Osteoblast (primary cell): ENCODE results near the gene ABHD4. TPM values are rescaled to one million over a fixed set of nuclear protein-coding genes. Genes with fewer than 3 reads are reported as not detected.
"Not testable (repeated sequence)": the region's sequence is repeated elsewhere in the genome, so short reads cannot be mapped to it uniquely, and the experiment has no call there.

Experiments used
- DNase-seq: peaks from one replicate; pipeline ENCODE4 v3.0.0; 2011; ENCODE audit warnings: low spot score, mixed read lengths; ENCODE audit not compliant: insufficient read length; ENCODE audit errors: missing footprints
- H2AFZ ChIP-seq: 2 replicates; pipeline ENCODE4 v1.6.0; 2011; ENCODE audit warnings: mild to moderate bottlenecking, low read length
- H3K27ac ChIP-seq: 2 replicates; pipeline ENCODE4 v1.5.1; 2011; ENCODE audit warnings: mild to moderate bottlenecking, low read depth, low read length, moderate library complexity
- H3K27me3 ChIP-seq: 2 replicates; pipeline ENCODE4 v1.6.0; 2012; ENCODE audit warnings: mild to moderate bottlenecking, control low read depth, inconsistent platforms, low read length, moderate library complexity; ENCODE audit not compliant: insufficient read depth
- H3K36me3 ChIP-seq: 2 replicates; pipeline ENCODE4 v1.5.1; 2011; ENCODE audit warnings: mild to moderate bottlenecking, low read length, control low read depth, moderate library complexity; ENCODE audit not compliant: insufficient read depth
- H3K4me1 ChIP-seq: 2 replicates; pipeline ENCODE4 v1.5.1; 2011; ENCODE audit warnings: mild to moderate bottlenecking, low read length, control low read depth, moderate library complexity; ENCODE audit not compliant: insufficient read depth
- H3K4me2 ChIP-seq: 2 replicates; pipeline ENCODE4 v1.6.0; 2011; ENCODE audit warnings: mild to moderate bottlenecking, low read length; ENCODE audit not compliant: insufficient read depth
- H3K4me3 ChIP-seq: fragments of 200-600 bp; sonication (generic); 3 replicates; pipeline ENCODE4 v1.5.1; 2012; ENCODE audit warnings: mild to moderate bottlenecking, low read length, inconsistent platforms; ENCODE audit not compliant: insufficient read depth
- H3K79me2 ChIP-seq: 2 replicates; pipeline ENCODE4 v1.6.0; 2012; ENCODE audit warnings: mild to moderate bottlenecking, low read length, control low read depth, inconsistent platforms; ENCODE audit not compliant: insufficient read depth
- H3K9me3 ChIP-seq: 2 replicates; pipeline ENCODE4 v1.5.1; 2011; ENCODE audit warnings: low read depth, low read length, control low read depth
- H4K20me1 ChIP-seq: 2 replicates; pipeline ENCODE4 v1.6.0; 2012; ENCODE audit warnings: mild to moderate bottlenecking, low read length, control low read depth; ENCODE audit not compliant: insufficient read depth
- total RNA-seq: library from RNA; depleted of rRNA; stranded (reverse); fragments of >200 nt; gene quantifications from 2 replicates; pipeline ENCODE4 v1.2.3, GENCODE V29; 2012
- TF ChIP-seq, protein P1 (sequence below): IDR thresholded peaks from 2 replicates; pipeline ENCODE4 v1.5.1; 2011; ENCODE audit warnings: mild to moderate bottlenecking, low read depth, low read length, moderate library complexity; ENCODE audit errors: extremely low read depth

Gene ABHD4
- total RNA-seq, 1 donor: 52.1 TPM

GRCh38 chr14:22551605-22551997 is 46.5 kb upstream of the ABHD4 start:
- no peak overlapping the region for H3K27ac ChIP-seq
- TF ChIP-seq, protein P1, sequence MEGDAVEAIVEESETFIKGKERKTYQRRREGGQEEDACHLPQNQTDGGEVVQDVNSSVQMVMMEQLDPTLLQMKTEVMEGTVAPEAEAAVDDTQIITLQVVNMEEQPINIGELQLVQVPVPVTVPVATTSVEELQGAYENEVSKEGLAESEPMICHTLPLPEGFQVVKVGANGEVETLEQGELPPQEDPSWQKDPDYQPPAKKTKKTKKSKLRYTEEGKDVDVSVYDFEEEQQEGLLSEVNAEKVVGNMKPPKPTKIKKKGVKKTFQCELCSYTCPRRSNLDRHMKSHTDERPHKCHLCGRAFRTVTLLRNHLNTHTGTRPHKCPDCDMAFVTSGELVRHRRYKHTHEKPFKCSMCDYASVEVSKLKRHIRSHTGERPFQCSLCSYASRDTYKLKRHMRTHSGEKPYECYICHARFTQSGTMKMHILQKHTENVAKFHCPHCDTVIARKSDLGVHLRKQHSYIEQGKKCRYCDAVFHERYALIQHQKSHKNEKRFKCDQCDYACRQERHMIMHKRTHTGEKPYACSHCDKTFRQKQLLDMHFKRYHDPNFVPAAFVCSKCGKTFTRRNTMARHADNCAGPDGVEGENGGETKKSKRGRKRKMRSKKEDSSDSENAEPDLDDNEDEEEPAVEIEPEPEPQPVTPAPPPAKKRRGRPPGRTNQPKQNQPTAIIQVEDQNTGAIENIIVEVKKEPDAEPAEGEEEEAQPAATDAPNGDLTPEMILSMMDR: no peak
- no peak overlapping the region for H2AFZ ChIP-seq

DNA sequence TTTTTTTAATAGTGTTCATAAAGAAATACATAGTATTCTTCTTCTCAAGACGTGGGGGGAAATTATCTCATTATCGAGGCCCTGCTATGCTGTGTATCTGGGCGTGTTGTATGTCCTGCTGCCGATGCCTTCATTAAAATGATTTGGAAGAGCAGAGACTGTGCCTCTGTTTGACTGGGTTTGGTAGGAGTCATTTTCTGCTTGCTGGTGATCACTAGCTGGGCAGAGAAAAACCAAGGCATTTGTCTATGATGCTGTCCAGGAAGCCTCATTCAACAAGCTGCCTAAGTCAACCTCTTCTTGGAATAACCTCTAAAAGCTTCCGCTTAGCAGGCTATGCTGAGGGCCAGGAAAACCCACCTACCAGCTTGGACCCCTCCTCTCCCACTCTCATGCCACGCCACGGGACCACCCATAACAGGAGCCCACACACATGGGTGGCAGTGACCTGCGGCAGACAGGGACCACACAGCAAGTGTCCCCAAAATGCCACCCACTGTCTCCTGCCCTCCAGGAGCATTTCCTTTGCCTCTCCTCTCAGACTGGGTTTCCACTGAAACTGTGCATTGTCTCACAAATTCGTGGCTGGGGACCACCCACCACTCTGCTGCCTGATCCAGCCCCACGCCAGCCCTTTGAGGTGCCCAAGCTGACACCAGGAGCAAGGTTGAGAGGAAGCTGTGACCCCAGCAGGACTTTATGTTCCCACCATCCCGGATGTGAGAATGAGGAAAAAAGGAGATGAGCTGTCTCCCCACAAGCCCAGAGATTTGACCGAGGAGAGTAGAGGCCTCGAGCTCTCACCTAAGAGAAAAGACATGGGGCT is 45.9 kb upstream of the ABHD4 start:
- Histone ChIP-seq H3K27me3 (no peaks in the 10 kb centered on the region), H2AFZ (no peak overlapping the region), H3K36me3 (no peaks in the 10 kb centered on the region), H3K4me1 (peaks cover 23% of the 10 kb centered on the region), H4K20me1 (no peaks in the 10 kb centered on the region), H3K27ac (no peak overlapping the region), H3K79me2 (no peaks in the 10 kb centered on the region), H3K4me3 (no peak overlapping the region), H3K9me3 (no peaks in the 10 kb centered on the region), H3K4me2 (no peak overlapping the region)
- peak; percentile 21 for DNase-seq
- TF ChIP-seq, protein P1: no peak

More at GRCh38 chr14:22551605-22551997, 46.5 kb upstream of the ABHD4 start:
- Histone ChIP-seq H3K36me3 (no peaks in the 10 kb centered on the region), H3K4me3 (no peak overlapping the region), H3K27me3 (no peaks in the 10 kb centered on the region), H3K4me1 (peaks cover 23% of the 10 kb centered on the region), H3K79me2 (no peaks in the 10 kb centered on the region), H3K4me2 (no peak overlapping the region), H4K20me1 (no peaks in the 10 kb centered on the region), H3K9me3 (no peaks in the 10 kb centered on the region)
- peak; percentile 45 for DNase-seq

- peaks cover 23% of the 10 kb centered on the region for H3K4me1 ChIP-seq
These were observed 45.3 kb upstream of the ABHD4 start for GRCh38 chr14:22552827-22553076.

GRCh38 chr14:22553445-22553844 is 44.7 kb upstream of the ABHD4 start:
- no peaks in the 10 kb centered on the region for H3K27me3 ChIP-seq
- H3K4me3 ChIP-seq: no peak overlapping the region
- peak; percentile 19 for DNase-seq
- H3K4me1 ChIP-seq: peaks cover 23% of the 10 kb centered on the region
- H3K9me3 ChIP-seq: no peaks in the 10 kb centered on the region
- H3K4me2 ChIP-seq: no peak overlapping the region
- H4K20me1 ChIP-seq: no peaks in the 10 kb centered on the region
- no peaks in the 10 kb centered on the region for H3K79me2 ChIP-seq
- H3K27ac ChIP-seq: no peak overlapping the region
- no peak overlapping the region for H2AFZ ChIP-seq
- no peaks in the 10 kb centered on the region for H3K36me3 ChIP-seq
- TF ChIP-seq, protein P1: no peak

More at GRCh38 chr14:22552827-22553076, 45.3 kb upstream of the ABHD4 start:
- Histone ChIP-seq H2AFZ (no peak overlapping the region), H3K4me3 (no peak overlapping the region), H3K27ac (no peak overlapping the region), H3K79me2 (no peaks in the 10 kb centered on the region), H3K36me3 (no peaks in the 10 kb centered on the region), H3K9me3 (no peaks in the 10 kb centered on the region), H3K4me2 (no peak overlapping the region), H4K20me1 (no peaks in the 10 kb centered on the region), H3K27me3 (no peaks in the 10 kb centered on the region)
- TF ChIP-seq, protein P1: no peak
- DNase-seq: peak; percentile 14

DNA sequence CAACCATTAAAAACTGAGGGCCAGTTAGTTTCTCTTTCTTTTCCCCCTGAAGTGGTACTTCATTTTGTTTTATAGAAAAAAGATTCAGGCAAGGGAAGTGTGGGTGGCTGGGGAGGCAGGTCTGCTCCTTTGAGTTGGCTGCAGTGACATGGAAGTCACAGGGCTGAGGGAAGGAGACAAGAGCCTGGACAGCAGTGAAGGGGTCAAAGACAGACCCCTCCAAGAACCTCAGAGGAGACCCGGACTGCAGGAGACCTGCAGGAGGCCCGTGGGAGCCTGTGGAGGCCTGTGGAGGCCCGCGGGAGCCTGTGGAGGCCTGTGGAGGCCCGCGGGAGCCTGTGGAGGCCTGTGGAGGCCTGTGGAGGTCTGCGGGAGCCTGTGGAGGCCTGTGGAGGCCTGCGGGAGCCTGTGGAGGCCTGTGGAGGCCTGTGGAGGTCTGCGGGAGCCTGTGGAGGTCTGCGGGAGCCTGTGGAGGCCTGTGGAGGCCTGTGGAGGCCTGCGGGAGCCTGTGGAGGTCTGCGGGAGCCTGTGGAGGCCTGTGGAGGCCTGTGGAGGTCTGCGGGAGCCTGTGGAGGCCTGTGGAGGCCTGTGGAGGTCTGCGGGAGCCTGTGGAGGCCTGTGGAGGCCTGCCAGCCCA is 44.1 kb upstream of the ABHD4 start:
- DNase-seq, H3K4me3 ChIP-seq, H3K4me2 ChIP-seq, H2AFZ ChIP-seq, H3K79me2 ChIP-seq, H3K27ac ChIP-seq, H4K20me1 ChIP-seq, H3K36me3 ChIP-seq, H3K9me3 ChIP-seq, H3K27me3 ChIP-seq: not testable (repeated sequence)
- H3K4me1 ChIP-seq: peaks cover 23% of the 10 kb centered on the region
